BLaER1 (cell line): ENCODE measurements around the gene ADGB.
A peak's percentile ranks its signal among the peaks of the same experiment; 100 is the strongest.
"Not testable (repeated sequence)": the region's sequence is repeated elsewhere in the genome, so short reads cannot be mapped to it uniquely, and the experiment has no call there.

Source experiments
- H3K27ac ChIP-seq: shearing (Covaris generic); formaldehyde crosslinking; 2 replicates; pipeline ENCODE4 v1.8.1; 2022
- H3K27me3 ChIP-seq: shearing (Covaris generic); formaldehyde crosslinking; 2 replicates; pipeline ENCODE4 v1.8.1; 2022
- H3K36me3 ChIP-seq: shearing (Covaris generic); formaldehyde crosslinking; 2 replicates; pipeline ENCODE4 v1.8.1; 2022
- H3K4me1 ChIP-seq: shearing (Covaris generic); formaldehyde crosslinking; 2 replicates; pipeline ENCODE4 v1.8.1; 2022
- H3K4me2 ChIP-seq: shearing (Covaris generic); formaldehyde crosslinking; 2 replicates; pipeline ENCODE4 v1.8.1; 2022
- H3K4me3 ChIP-seq: shearing (Covaris generic); formaldehyde crosslinking; 2 replicates; pipeline ENCODE4 v1.8.1; 2022
- H3K9ac ChIP-seq: shearing (Covaris generic); formaldehyde crosslinking; 2 replicates; pipeline ENCODE4 v1.8.1; 2022
- H3K9me3 ChIP-seq: shearing (Covaris generic); formaldehyde crosslinking; 2 replicates; pipeline ENCODE4 v1.8.1; 2022
- H4K20me1 ChIP-seq: shearing (Covaris generic); formaldehyde crosslinking; 2 replicates; pipeline ENCODE4 v1.8.1; 2022
- Cebpa-rat ChIP-seq: shearing (Covaris generic); IDR thresholded peaks from 2 replicates; pipeline ENCODE4 v1.8.1; 2022

Gene ADGB

GRCh38 chr6:146598772-146599405 is at the start of gene ADGB:
TSS of gene ADGB (plus strand) at chr6:146598972. CDS start at chr6:146599041, 69 bp downstream.
- Histone ChIP-seq H3K9me3 (0 out of 2 replicates have a peak, but pooled peaks cover 7% of the 10 kb centered on the region), H3K4me2 (no peak within 1 kb of the TSS), H3K9ac (no peak within 1 kb of the TSS), H3K27me3 (no peaks in the 10 kb centered on the region), H3K4me1 (peaks cover 18% of the 10 kb centered on the region), H3K4me3 (no peak within 1 kb of the TSS), H3K27ac (no peak within 1 kb of the TSS), H4K20me1 (no peaks in the 10 kb centered on the region), H3K36me3 (no peaks in the 10 kb centered on the region)
- no peak for TF ChIP-seq Cebpa-rat

DNA sequence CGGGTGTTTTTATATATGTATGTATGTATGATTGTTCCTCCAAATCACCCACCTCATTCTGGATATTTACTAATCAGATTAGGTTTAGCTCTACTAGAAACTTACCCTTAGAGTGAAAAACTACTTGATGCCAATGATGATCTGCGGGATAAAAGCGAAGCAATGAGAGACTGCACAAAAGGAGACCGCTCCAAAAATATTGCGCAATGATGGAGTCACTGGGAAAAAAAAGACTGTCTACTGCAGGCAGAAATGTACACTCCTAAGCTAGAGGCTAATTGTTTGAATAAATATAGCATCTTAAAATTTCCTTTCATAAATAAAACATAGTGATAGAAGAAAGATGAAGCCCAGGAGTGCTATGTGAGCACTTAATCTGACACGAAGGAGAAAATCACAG is 47.9 kb upstream of the ADGB start:
- Histone ChIP-seq H3K27ac (no peak overlapping the region), H3K9me3 (no peaks in the 10 kb centered on the region), H3K4me2 (no peak overlapping the region)

GRCh38 chr6:146551545-146551944 is 47.2 kb upstream of the ADGB start:
- no peak overlapping the region for H3K9ac ChIP-seq
- no peaks in the 10 kb centered on the region for H3K36me3 ChIP-seq
- H4K20me1 ChIP-seq, result no peaks in the 10 kb centered on the region

More for the DNA sequence above, 47.9 kb upstream of the ADGB start:
- H3K9ac ChIP-seq, result no peak overlapping the region
- H3K36me3 ChIP-seq, result no peaks in the 10 kb centered on the region
- no peak overlapping the region for H3K4me3 ChIP-seq
- no peaks in the 10 kb centered on the region for H3K4me1 ChIP-seq
- no peaks in the 10 kb centered on the region for H3K27me3 ChIP-seq
- no peaks in the 10 kb centered on the region for H4K20me1 ChIP-seq
- TF ChIP-seq Cebpa-rat, result peak; percentile 87

DNA sequence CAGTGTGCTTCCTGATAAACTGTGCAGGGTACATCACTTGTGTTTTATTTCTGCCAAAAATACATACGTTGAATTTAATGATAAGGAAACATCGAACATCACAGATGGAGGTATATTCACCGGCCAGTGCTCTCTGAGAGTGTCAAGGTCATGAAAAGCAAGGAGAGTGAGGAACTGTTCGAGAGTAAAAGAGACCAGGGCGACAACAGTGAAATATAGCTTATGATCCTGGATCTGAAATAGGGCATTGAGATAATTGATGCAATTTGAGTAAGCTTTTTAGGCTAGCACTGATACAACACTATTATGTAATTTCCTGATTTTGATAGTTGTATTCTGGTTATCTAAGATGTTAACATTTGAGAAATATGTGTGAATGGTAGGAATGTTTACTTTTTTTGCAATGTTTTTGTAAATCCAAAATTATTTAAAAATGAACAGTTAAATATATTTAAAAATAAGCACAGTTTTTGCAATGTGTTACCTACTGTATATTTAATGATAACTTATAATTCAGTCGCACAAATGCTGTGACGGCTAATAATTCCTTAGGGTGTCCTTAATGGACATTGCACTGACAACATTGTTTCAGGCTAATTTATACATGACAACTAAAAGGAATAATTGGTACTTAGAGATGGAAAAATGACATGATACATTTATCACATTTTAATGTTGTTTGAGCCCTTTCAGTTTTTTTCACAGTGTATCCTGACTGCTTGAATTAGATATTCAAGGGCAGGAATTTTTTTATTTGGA is 45.2 kb upstream of the ADGB start:
- H3K9me3 ChIP-seq, result no peaks in the 10 kb centered on the region
- H3K4me1 ChIP-seq, result no peaks in the 10 kb centered on the region
- H3K27ac ChIP-seq, result no peak overlapping the region
- no peaks in the 10 kb centered on the region for H3K36me3 ChIP-seq
- H4K20me1 ChIP-seq, result no peaks in the 10 kb centered on the region
- no peak overlapping the region for H3K4me2 ChIP-seq
- no peak overlapping the region for H3K9ac ChIP-seq
- no peak for TF ChIP-seq Cebpa-rat
- no peaks in the 10 kb centered on the region for H3K27me3 ChIP-seq
- no peak overlapping the region for H3K4me3 ChIP-seq

More at GRCh38 chr6:146551545-146551944, 47.2 kb upstream of the ADGB start:
- no peaks in the 10 kb centered on the region for H3K4me1 ChIP-seq
- H3K27me3 ChIP-seq, result no peaks in the 10 kb centered on the region
- no peak overlapping the region for H3K4me3 ChIP-seq
- no peak overlapping the region for H3K4me2 ChIP-seq
- H3K27ac ChIP-seq, result no peak overlapping the region
- no peaks in the 10 kb centered on the region for H3K9me3 ChIP-seq
- no peak for TF ChIP-seq Cebpa-rat

- TF ChIP-seq Cebpa-rat, result no peak
- Histone ChIP-seq H3K4me1 (no peaks in the 10 kb centered on the region), H4K20me1 (no peaks in the 10 kb centered on the region), H3K4me3 (no peak overlapping the region), H3K36me3 (no peaks in the 10 kb centered on the region), H3K9me3 (no peaks in the 10 kb centered on the region), H3K27me3 (no peaks in the 10 kb centered on the region), H3K9ac (no peak overlapping the region), H3K27ac (no peak overlapping the region), H3K4me2 (no peak overlapping the region)
Observed at GRCh38 chr6:146560607-146561006, 38.2 kb upstream of the ADGB start.

DNA sequence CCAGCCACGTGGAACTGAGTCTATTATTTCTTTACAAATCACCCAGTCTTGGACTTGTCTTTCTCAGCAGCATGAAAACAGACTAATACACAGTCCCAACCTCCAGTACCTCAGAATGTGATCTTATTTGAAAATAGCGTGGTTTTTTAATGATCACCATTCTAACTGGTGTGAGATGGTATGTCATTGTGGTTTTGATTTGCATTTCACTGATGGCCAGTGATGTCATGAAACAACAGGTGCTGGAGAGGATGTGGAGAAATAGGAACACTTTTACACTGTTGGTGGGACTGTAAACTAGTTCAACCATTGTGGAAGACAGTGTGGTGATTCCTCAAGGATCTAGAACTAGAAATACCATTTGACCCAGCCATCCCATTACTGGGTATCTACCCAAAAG is 32.1 kb upstream of the ADGB start:
- H3K4me3 ChIP-seq, H3K27ac ChIP-seq, H3K9ac ChIP-seq, H4K20me1 ChIP-seq, H3K36me3 ChIP-seq, H3K4me1 ChIP-seq, H3K4me2 ChIP-seq, H3K27me3 ChIP-seq, H3K9me3 ChIP-seq: not testable (repeated sequence)

GRCh38 chr6:146568619-146569018 is 30.2 kb upstream of the ADGB start:
- H3K9ac ChIP-seq, H3K4me3 ChIP-seq, H4K20me1 ChIP-seq, H3K27me3 ChIP-seq, H3K4me2 ChIP-seq, H3K4me1 ChIP-seq, H3K9me3 ChIP-seq, H3K27ac ChIP-seq, H3K36me3 ChIP-seq: not testable (repeated sequence)

- no peaks in the 10 kb centered on the region for H3K4me1 ChIP-seq
- no peak overlapping the region for H3K4me2 ChIP-seq
- no peaks in the 10 kb centered on the region for H3K27me3 ChIP-seq
- H3K36me3 ChIP-seq, result no peaks in the 10 kb centered on the region
- TF ChIP-seq Cebpa-rat, result no peak
- no peaks in the 10 kb centered on the region for H3K9me3 ChIP-seq
- H4K20me1 ChIP-seq, result no peaks in the 10 kb centered on the region
- no peak overlapping the region for H3K9ac ChIP-seq
- H3K4me3 ChIP-seq, result no peak overlapping the region
- H3K27ac ChIP-seq, result no peak overlapping the region
Observed at GRCh38 chr6:146574211-146574610, 24.6 kb upstream of the ADGB start.

DNA sequence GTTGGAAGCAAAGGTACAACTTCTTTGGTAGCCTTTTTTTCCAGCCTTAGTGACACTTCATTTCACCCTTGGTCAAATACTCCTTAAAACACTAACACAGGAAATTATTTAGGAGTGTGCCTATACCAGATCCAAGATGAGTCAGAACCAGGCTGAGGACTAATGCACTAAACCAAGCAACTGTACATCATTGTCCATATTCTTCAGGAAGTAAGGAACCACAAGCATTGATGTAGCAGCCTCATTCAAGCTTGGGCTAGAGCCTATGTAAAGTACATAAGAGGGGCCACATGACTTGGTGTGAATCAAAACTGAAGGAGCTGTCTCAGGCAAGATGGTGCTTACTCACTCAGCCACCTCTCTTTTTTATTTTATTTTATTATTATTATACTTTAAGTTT is 20.7 kb upstream of the ADGB start:
- Histone ChIP-seq H3K4me1 (no peaks in the 10 kb centered on the region), H3K27ac (no peak overlapping the region), H4K20me1 (no peaks in the 10 kb centered on the region), H3K36me3 (no peaks in the 10 kb centered on the region), H3K9ac (no peak overlapping the region), H3K4me2 (no peak overlapping the region), H3K9me3 (no peaks in the 10 kb centered on the region), H3K4me3 (no peak overlapping the region), H3K27me3 (no peaks in the 10 kb centered on the region)
- TF ChIP-seq Cebpa-rat, result no peak

DNA sequence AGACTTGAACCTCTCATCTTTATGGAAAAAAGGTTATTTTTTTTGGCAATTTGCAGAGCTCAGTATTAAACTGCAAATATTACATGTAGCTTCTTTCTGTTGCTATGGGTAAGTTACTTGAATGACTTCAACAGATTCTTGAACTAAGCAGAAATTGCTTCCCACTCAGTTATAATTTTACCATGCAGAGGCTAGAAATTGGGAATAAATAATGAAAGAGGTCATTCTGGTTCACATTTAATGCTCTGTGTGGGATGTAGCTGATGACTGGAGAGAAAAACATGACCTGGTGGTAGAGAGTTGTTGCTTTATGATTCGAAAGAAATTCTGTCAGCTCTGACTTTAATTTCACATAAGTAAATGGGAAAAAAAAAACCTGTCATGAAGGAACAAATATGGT is 16.8 kb upstream of the ADGB start:
- no peak overlapping the region for H3K27ac ChIP-seq
- TF ChIP-seq Cebpa-rat, result no peak
- H3K9ac ChIP-seq, result no peak overlapping the region

More for the DNA sequence above, 16.8 kb upstream of the ADGB start:
- Histone ChIP-seq H3K4me1 (no peaks in the 10 kb centered on the region), H3K9me3 (no peaks in the 10 kb centered on the region), H3K36me3 (no peaks in the 10 kb centered on the region), H3K27me3 (no peaks in the 10 kb centered on the region), H3K4me2 (no peak overlapping the region), H3K4me3 (no peak overlapping the region), H4K20me1 (no peaks in the 10 kb centered on the region)
